Measurements from ENCODE around the gene FAU.
A peak's percentile ranks its signal among the peaks of the same experiment; 100 is the strongest.

FAU gene

GRCh38 chr11:65135633-65136145, 13.8 kb upstream of the FAU start:
- TF ChIP-seq, protein P1, sequence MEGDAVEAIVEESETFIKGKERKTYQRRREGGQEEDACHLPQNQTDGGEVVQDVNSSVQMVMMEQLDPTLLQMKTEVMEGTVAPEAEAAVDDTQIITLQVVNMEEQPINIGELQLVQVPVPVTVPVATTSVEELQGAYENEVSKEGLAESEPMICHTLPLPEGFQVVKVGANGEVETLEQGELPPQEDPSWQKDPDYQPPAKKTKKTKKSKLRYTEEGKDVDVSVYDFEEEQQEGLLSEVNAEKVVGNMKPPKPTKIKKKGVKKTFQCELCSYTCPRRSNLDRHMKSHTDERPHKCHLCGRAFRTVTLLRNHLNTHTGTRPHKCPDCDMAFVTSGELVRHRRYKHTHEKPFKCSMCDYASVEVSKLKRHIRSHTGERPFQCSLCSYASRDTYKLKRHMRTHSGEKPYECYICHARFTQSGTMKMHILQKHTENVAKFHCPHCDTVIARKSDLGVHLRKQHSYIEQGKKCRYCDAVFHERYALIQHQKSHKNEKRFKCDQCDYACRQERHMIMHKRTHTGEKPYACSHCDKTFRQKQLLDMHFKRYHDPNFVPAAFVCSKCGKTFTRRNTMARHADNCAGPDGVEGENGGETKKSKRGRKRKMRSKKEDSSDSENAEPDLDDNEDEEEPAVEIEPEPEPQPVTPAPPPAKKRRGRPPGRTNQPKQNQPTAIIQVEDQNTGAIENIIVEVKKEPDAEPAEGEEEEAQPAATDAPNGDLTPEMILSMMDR (conservative IDR thresholded peaks at IDR 0.05): no peak
- H3K27ac ChIP-seq: peak overlapping the region; percentile 100

- TF ChIP-seq, protein P1 (conservative IDR thresholded peaks at IDR 0.05): no peak
- peak overlapping the region; percentile 100 for H3K27ac ChIP-seq
Measured at GRCh38 chr11:65134952-65135632, 13.2 kb upstream of the FAU start.

GRCh38 chr11:65134240-65134951, 12.5 kb upstream of the FAU start, which contains the start of gene SYVN1:
TSS of gene SYVN1 (minus strand) at chr11:65134519. CDS start at chr11:65133601, 918 bp downstream.
- peak within 1 kb of the TSS; percentile 100 for H3K27ac ChIP-seq
- TF ChIP-seq, protein P1 (conservative IDR thresholded peaks at IDR 0.05): no peak

GRCh38 chr11:65133724-65134123, 11.8 kb upstream of the FAU start:
- H3K27ac ChIP-seq: peak overlapping the region; percentile 100
- TF ChIP-seq, protein P1 (conservative IDR thresholded peaks at IDR 0.05): no peak

GRCh38 chr11:65132988-65133700, 11.2 kb upstream of the FAU start:
- TF ChIP-seq, protein P1 (conservative IDR thresholded peaks at IDR 0.05): no peak
- peak overlapping the region; percentile 100 for H3K27ac ChIP-seq

- peak overlapping the region; percentile 100 for H3K27ac ChIP-seq
Measured at GRCh38 chr11:65132238-65132987, 10.5 kb upstream of the FAU start.

More at GRCh38 chr11:65132238-65132987, 10.5 kb upstream of the FAU start:
- TF ChIP-seq, protein P1 (conservative IDR thresholded peaks at IDR 0.05): no peak
